ENCODE data around the gene SIN3A.

SIN3A gene

GRCh38 chr15:75468913-75469598 is 17.6 kb upstream of the SIN3A start:
- Histone ChIP-seq H3K27me3 (ENCODE audit: control insufficient read depth, low read length) (no peaks in the 10 kb centered on the region), H3K9me3 (ENCODE audit: control insufficient read depth, insufficient read depth, low read length) (no peaks in the 10 kb centered on the region), H3K4me3 (ENCODE audit: low read length) (no peak overlapping the region), H3K36me3 (ENCODE audit: control insufficient read depth, low read length) (peaks cover 61% of the 10 kb centered on the region), H3K79me2 (ENCODE audit: control insufficient read depth, low read length) (no peaks in the 10 kb centered on the region), H3K9me2 (replicated peaks; ENCODE audit: control insufficient read depth, low read length) (no peaks in the 10 kb centered on the region), H4K20me1 (ENCODE audit: control insufficient read depth, insufficient read depth, low read depth, low read length) (0 out of 2 replicates have a peak, but pooled peaks cover 3% of the 10 kb centered on the region), H3K4me2 (ENCODE audit: low read length) (no peak overlapping the region), H3F3A (ENCODE audit: control insufficient read depth, insufficient read depth) (no peaks in the 10 kb centered on the region), H3K4me1 (ENCODE audit: control insufficient read depth, low read length) (0 out of 2 replicates have a peak, but pooled peaks cover 6% of the 10 kb centered on the region), H3K27ac (ENCODE audit: low read depth, low read length) (no peak overlapping the region)
- TF ChIP-seq EZH2phosphoT487 (IDR thresholded peaks at IDR 0.05; ENCODE audit: borderline replicate concordance, low read length) = no peak
- no peak for TF ChIP-seq CTCF (IDR thresholded peaks at IDR 0.05; ENCODE audit: low read depth, low read length, poor library complexity, severe bottlenecking)

DNA sequence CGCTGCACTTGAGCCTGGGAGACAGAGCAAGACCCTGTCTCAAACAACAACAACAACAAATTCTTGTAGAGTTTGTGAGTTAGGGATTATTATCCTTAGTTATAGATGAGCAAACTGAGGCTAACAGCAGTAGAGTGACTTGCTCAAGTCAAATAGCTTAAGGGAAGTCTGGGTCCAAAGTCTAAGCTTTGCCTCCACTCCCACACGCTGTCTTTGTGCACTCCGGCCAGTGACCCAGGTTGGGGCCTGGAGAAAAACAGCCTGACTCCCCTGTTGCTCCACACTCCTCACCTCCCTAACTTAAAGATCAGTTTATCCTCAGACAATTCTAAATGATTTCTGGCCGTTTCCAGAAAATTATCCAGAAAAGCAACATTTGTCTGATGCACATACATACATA is 9.2 kb upstream of the SIN3A start:
- H3K4me3 ChIP-seq (ENCODE audit: low read length) = no peak overlapping the region
- H3K27me3 ChIP-seq (ENCODE audit: control insufficient read depth, low read length) = no peaks in the 10 kb centered on the region
- no peaks in the 10 kb centered on the region for H3K9me2 ChIP-seq (replicated peaks; ENCODE audit: control insufficient read depth, low read length)
- TF ChIP-seq CTCF (IDR thresholded peaks at IDR 0.05; ENCODE audit: low read depth, low read length, poor library complexity, severe bottlenecking) = no peak
- no peak for TF ChIP-seq EZH2phosphoT487 (IDR thresholded peaks at IDR 0.05; ENCODE audit: borderline replicate concordance, low read length)
- H3K36me3 ChIP-seq (ENCODE audit: control insufficient read depth, low read length) = peaks cover under 1% of the 10 kb centered on the region; the same call in 1 of the 2 replicates
- no peaks in the 10 kb centered on the region for H3K79me2 ChIP-seq (ENCODE audit: control insufficient read depth, low read length)
- no peak overlapping the region for H3K27ac ChIP-seq (ENCODE audit: low read depth, low read length)
- peaks cover 9% of the 10 kb centered on the region for H3F3A ChIP-seq (ENCODE audit: control insufficient read depth, insufficient read depth)
- H3K4me2 ChIP-seq (ENCODE audit: low read length) = no peak overlapping the region
- H3K9me3 ChIP-seq (ENCODE audit: control insufficient read depth, insufficient read depth, low read length) = no peaks in the 10 kb centered on the region
- no peaks in the 10 kb centered on the region for H4K20me1 ChIP-seq (ENCODE audit: control insufficient read depth, insufficient read depth, low read depth, low read length)
- H3K4me1 ChIP-seq (ENCODE audit: control insufficient read depth, low read length) = peaks cover 11% of the 10 kb centered on the region

DNA sequence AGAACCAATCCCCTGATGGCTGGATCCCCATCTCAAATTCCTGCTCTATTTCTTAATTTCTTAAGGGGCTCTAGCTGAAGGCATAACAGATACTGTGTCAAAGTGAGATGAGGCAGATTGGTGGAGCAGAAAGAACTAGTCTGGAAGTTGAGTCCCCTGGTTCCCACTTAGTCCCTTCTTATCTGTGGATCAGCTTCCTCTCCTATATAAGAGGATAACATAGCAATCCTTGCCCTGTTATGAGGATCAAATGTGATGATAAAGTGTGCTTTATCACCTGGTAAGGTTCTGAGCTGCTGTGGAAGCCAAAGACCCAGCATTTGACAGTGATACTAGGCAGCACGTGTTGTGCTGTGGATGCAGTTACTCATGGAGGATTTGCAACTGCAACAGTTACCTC is 8.1 kb upstream of the SIN3A start:
- no peak overlapping the region for H3K27ac ChIP-seq (ENCODE audit: low read depth, low read length)
- H3K36me3 ChIP-seq (ENCODE audit: control insufficient read depth, low read length) = peaks cover 7% of the 10 kb centered on the region; the same call in 1 of the 2 replicates
- TF ChIP-seq EZH2phosphoT487 (IDR thresholded peaks at IDR 0.05; ENCODE audit: borderline replicate concordance, low read length) (no peak), CTCF (IDR thresholded peaks at IDR 0.05; ENCODE audit: low read depth, low read length, poor library complexity, severe bottlenecking) (no peak)
- H3K4me2 ChIP-seq (ENCODE audit: low read length) = no peak overlapping the region
- no peaks in the 10 kb centered on the region for H3K9me3 ChIP-seq (ENCODE audit: control insufficient read depth, insufficient read depth, low read length)
- no peak overlapping the region for H3K4me3 ChIP-seq (ENCODE audit: low read length)
- H3K79me2 ChIP-seq (ENCODE audit: control insufficient read depth, low read length) = peaks cover 6% of the 10 kb centered on the region
- no peaks in the 10 kb centered on the region for H4K20me1 ChIP-seq (ENCODE audit: control insufficient read depth, insufficient read depth, low read depth, low read length)
- H3K9me2 ChIP-seq (replicated peaks; ENCODE audit: control insufficient read depth, low read length) = no peaks in the 10 kb centered on the region
- no peaks in the 10 kb centered on the region for H3K27me3 ChIP-seq (ENCODE audit: control insufficient read depth, low read length)
- peaks cover 13% of the 10 kb centered on the region for H3F3A ChIP-seq (ENCODE audit: control insufficient read depth, insufficient read depth)
- H3K4me1 ChIP-seq (ENCODE audit: control insufficient read depth, low read length) = peaks cover 11% of the 10 kb centered on the region
